AG10803 (cell line): ENCODE data around the gene AOPEP.

ENCODE experiments used
- DNase-seq: peaks from one replicate; pipeline ENCODE4 v3.0.0; 2010; ENCODE audit warnings: low read depth
- H3K4me3 ChIP-seq: 2 replicates; pipeline ENCODE4 v1.5.1; 2011; ENCODE audit warnings: mild to moderate bottlenecking, low read length, control low read depth
- TF ChIP-seq, protein P1 (sequence below): conservative IDR thresholded peaks from 2 replicates; pipeline ENCODE4 v1.5.1; 2011; ENCODE audit warnings: mild to moderate bottlenecking, low read length, control low read depth, inconsistent platforms

The AOPEP gene

DNA sequence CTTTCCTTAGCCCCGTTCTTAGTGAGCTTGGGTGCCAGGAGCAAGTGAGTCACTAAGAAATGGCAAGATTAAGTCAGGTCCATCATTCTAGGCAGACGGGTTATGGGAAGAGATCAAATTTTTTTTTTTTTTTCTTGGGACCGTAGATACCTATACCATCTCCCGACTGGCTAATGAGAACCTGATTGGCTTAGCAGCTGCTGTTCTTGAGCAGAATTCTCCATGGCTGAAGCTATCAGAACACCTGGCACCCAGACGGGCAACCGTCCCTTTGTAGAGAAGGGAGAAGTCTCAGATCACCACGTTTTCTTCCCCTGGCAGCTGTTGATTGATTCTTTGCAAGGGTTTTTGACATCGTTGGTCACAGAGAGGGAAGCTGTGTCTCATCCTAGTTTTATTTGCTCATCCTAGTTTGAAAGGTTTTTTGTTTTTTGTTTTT is 78.6 kb downstream of the AOPEP start:
- TF ChIP-seq, protein P1, sequence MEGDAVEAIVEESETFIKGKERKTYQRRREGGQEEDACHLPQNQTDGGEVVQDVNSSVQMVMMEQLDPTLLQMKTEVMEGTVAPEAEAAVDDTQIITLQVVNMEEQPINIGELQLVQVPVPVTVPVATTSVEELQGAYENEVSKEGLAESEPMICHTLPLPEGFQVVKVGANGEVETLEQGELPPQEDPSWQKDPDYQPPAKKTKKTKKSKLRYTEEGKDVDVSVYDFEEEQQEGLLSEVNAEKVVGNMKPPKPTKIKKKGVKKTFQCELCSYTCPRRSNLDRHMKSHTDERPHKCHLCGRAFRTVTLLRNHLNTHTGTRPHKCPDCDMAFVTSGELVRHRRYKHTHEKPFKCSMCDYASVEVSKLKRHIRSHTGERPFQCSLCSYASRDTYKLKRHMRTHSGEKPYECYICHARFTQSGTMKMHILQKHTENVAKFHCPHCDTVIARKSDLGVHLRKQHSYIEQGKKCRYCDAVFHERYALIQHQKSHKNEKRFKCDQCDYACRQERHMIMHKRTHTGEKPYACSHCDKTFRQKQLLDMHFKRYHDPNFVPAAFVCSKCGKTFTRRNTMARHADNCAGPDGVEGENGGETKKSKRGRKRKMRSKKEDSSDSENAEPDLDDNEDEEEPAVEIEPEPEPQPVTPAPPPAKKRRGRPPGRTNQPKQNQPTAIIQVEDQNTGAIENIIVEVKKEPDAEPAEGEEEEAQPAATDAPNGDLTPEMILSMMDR = no peak

DNA sequence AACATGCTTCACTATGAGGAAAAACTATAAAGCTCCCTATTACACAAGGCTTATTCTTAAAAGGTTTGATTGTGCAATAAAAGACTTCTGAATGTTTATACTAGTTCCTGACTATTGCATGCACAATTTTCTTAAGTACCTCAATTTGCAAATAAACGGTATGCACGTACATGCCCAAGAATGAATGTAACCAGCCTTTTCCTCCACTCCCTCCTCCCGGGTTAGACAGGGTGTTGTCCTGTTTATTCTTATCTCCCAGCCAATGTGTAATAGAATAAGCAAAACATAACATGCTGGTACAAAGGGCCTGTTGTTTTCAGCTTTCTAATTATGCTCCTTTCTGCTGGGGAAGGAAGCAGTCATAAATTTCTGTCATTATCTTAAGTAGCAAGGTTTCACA is 79.1 kb downstream of the AOPEP start:
- TF ChIP-seq, protein P1 = no peak
- peak; percentile 98 for DNase-seq
- H3K4me3 ChIP-seq = no peak overlapping the region

More for the DNA sequence above, 78.6 kb downstream of the AOPEP start:
- no peak overlapping the region for H3K4me3 ChIP-seq
- DNase-seq = no peak

DNA sequence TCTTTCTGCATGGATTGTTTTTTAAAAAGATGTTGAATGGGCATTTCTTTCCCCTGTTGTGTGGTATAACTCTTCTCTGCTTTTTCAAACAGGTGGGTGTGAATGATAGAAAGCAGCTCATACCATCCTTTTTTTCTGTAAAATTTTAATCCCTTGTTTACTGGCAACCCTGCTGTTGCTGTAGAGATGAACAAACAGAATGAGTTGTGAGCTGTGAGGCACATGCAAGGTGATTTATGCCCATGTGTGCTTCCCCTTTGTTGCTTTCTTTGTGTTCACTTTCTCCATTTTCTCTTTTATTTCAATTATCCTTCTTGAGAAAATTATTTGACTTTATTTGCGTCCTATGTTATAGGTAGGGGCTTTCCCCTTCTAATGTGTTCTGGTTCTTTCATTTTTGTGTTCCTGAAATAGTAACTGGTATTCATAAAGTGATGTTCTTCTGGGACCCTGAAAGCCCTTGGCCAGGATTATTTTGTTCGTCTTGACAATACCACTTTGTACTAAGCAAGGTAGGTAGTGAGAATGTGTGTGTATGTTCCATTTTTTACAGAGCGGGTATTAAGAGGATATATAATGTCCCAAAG is 79.9 kb downstream of the AOPEP start:
- DNase-seq = peak; percentile 63
- TF ChIP-seq, protein P1 = no peak
- H3K4me3 ChIP-seq = no peak overlapping the region

DNA sequence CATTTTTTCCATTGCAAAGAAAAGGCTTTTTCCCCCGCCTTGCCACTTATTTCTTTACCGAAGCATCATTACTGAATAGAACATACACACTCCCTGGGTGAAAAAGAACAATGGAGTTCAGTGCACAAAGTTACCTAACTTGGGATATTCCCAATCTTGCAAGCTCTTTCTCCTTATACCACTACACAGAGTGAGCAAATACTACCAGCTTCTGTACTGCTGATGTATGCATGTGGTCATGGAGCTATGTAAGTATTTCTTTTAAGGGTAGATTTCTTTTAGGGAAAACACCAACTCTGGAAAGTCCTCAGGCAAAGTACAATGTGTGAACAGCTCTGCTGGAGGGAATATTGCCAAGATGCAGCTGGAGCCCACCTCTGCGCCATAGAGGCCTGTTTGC is 81.1 kb downstream of the AOPEP start:
- no peak for DNase-seq
- H3K4me3 ChIP-seq = no peak overlapping the region
- TF ChIP-seq, protein P1 = no peak

DNA sequence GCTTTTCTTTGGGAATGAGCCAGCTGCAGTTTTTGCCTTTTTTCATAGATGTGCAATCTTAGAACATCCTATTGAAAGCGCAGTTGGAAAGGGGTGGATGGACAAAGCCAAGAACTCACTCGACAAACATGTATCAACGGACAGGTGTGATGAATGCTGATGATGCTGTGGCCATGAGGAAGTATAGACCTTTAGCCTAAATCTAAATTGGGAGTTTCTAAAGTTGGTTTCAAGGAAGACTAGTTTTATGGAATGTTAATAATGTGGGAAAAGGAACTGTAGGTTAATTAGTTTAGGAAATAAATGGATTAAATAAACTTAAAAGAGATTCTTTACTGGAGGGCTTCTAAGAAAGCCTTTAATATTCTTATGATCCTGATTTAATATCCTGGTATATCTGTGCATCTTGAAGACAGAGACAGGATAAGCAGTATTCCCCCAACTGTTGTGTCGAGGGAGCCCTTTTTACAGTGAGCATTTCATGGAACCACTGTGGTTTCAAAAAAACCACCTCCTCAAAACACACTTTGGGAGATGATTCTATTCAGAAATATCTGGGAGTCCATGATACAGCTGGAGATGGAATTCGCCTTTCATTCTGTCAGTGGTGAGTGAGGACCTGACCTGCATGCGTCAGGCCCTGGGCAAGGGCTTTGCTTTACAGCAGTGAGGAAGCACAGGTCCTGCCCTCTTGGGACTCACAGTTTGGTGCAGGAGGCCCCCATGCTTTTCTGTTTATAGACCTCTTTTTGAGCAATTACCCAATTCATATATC is 82.6 kb downstream of the AOPEP start:
- H3K4me3 ChIP-seq = no peak overlapping the region
- DNase-seq = no peak
- TF ChIP-seq, protein P1 = no peak

DNA sequence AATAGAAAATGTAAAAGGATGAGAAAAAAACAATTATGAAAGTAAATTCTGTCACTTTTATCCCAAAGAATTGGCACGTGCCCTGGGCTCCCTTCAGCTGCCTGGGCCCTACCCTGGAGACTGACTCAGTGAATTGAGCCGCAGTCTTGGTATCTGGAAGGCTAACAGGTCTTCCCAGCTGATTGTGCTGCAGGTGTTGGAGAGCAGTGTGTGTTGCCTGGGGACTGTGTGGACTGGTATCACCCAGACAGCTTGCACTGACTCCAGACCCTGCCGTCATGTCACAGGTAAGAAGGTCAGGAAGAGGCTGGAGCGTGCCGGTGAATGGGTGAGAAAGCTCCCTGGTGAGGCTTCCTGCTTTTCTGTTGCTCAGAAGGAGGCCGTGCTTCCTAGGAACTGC is 83.3 kb downstream of the AOPEP start:
- TF ChIP-seq, protein P1 = no peak
- DNase-seq = no peak
- H3K4me3 ChIP-seq = no peak overlapping the region

DNA sequence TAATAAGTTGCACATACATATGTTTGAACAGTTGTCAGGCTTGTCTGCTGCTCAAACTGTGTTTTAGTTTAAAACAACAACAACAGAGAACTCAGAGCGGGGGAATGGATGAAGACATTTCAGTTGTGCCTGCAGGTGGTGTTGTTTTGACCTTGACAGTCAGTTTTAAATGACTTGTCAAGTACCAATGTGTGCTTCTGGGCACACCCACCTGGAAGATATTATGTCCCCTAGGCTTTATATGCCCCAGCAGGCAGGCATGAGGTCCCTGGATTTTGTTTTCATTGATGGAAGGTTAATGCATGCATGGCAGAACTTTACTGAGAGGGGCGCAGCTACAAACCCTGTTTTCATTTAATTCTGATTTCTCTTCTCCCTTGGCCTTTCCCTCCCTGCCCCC is 84.6 kb downstream of the AOPEP start:
- TF ChIP-seq, protein P1 = no peak
- DNase-seq = no peak
- H3K4me3 ChIP-seq = no peak overlapping the region
